Measurements from ENCODE around the gene PLEKHA5. TPM values are rescaled to one million over a fixed set of nuclear protein-coding genes. Genes with fewer than 3 reads are reported as not detected.

The PLEKHA5 gene
- total and polyA plus RNA-seq, 2 experiments from 2014 or later = 88.4 to 103 TPM

GRCh38 chr12:19220852-19221466, 91.4 kb downstream of the PLEKHA5 start:
- TF ChIP-seq CTCF (IDR thresholded peaks at IDR 0.05; ENCODE audit: low read depth, low read length) = no peak
- Histone ChIP-seq H3K27me3 (no peaks in the 10 kb centered on the region), H3K4me1 (ENCODE audit: low read depth) (peaks cover 2% of the 10 kb centered on the region), H3K4me3 (no peak overlapping the region), H3K9me3 (ENCODE audit: low read depth) (no peaks in the 10 kb centered on the region), H3K27ac (no peak overlapping the region), H3K36me3 (no peaks in the 10 kb centered on the region)
- peak in 1 of 2 donors; percentile 59 for DNase-seq (ENCODE audit: low read depth in 1 of 2, low spot score in 1 of 2)

GRCh38 chr12:19222558-19222957, 93.0 kb downstream of the PLEKHA5 start:
- Histone ChIP-seq H3K4me3 (no peak overlapping the region), H3K9me3 (ENCODE audit: low read depth) (no peaks in the 10 kb centered on the region), H3K4me1 (ENCODE audit: low read depth) (peaks cover 8% of the 10 kb centered on the region), H3K27me3 (no peaks in the 10 kb centered on the region), H3K27ac (peak overlapping the region; percentile 49), H3K36me3 (no peaks in the 10 kb centered on the region)
- no peak for TF ChIP-seq CTCF (IDR thresholded peaks at IDR 0.05; ENCODE audit: low read depth, low read length)
- no peak for DNase-seq (ENCODE audit: low read depth in 1 of 2, low spot score in 1 of 2)

DNA sequence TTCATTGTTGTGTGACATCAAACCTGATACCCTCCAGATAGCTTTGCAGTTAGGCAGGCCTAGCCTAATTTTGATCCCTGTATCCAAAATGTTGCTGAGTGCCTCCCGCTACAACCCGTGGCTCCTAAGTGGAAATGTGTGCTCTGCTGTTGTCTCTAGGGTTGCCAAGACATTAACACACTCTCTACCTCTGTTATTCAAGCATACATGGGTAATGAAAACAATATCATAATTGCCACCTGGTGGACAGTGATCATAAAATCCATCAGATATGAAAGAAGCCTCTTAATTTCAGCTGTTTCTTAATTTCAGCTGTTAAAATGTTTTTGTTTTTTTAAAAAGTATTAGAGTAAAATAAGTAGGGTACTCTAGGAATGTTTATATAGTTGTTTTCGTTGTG, 93.5 kb downstream of the PLEKHA5 start:
- peaks cover 8% of the 10 kb centered on the region for H3K4me1 ChIP-seq (ENCODE audit: low read depth)
- TF ChIP-seq CTCF (IDR thresholded peaks at IDR 0.05; ENCODE audit: low read depth, low read length) = peak; percentile 8

GRCh38 chr12:19223695-19224094, 94.2 kb downstream of the PLEKHA5 start:
- TF ChIP-seq CTCF (IDR thresholded peaks at IDR 0.05; ENCODE audit: low read depth, low read length) = no peak
- Histone ChIP-seq H3K9me3 (ENCODE audit: low read depth) (no peaks in the 10 kb centered on the region), H3K4me3 (no peak overlapping the region), H3K36me3 (no peaks in the 10 kb centered on the region), H3K27ac (no peak overlapping the region), H3K27me3 (no peaks in the 10 kb centered on the region), H3K4me1 (ENCODE audit: low read depth) (peaks cover 8% of the 10 kb centered on the region)
- DNase-seq (ENCODE audit: low read depth in 1 of 2, low spot score in 1 of 2) = peak in 1 of 2 donors; percentile 61

More for the DNA sequence above, 93.5 kb downstream of the PLEKHA5 start:
- Histone ChIP-seq H3K27ac (no peak overlapping the region), H3K4me3 (no peak overlapping the region), H3K36me3 (no peaks in the 10 kb centered on the region), H3K9me3 (ENCODE audit: low read depth) (no peaks in the 10 kb centered on the region), H3K27me3 (no peaks in the 10 kb centered on the region)
- DNase-seq (ENCODE audit: low read depth in 1 of 2, low spot score in 1 of 2) = no peak

DNA sequence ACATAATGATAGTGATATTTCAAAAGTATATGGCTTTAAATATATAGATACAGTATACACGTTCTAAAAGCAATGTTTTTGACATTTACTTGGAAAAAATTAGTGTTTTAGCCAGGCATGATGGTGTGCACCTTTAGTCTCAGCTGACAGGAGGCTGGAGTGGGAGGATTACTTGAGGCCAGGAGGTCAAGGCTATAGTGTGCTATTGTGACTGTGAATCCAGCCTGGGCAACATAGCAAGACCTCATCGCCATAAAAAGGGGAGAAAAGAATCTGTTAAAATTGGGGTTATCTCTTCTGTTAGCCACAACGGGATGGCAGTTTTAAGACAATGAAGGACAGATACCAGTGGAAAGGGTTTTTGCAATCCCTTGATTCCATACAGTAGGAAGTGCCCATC, 95.2 kb downstream of the PLEKHA5 start:
- Histone ChIP-seq H3K4me1 (ENCODE audit: low read depth) (peaks cover 8% of the 10 kb centered on the region), H3K9me3 (ENCODE audit: low read depth) (no peaks in the 10 kb centered on the region), H3K36me3 (no peaks in the 10 kb centered on the region), H3K27ac (no peak overlapping the region), H3K4me3 (no peak overlapping the region), H3K27me3 (no peaks in the 10 kb centered on the region)
- no peak for TF ChIP-seq CTCF (IDR thresholded peaks at IDR 0.05; ENCODE audit: low read depth, low read length)
- DNase-seq (ENCODE audit: low read depth in 1 of 2, low spot score in 1 of 2) = no peak

All from cardiac muscle cell (in vitro differentiated cells and primary cell).